Left lung (tissue), 8 donors: ENCODE data around the gene SLC25A51. TPM values are rescaled to one million over a fixed set of nuclear protein-coding genes. Genes with fewer than 3 reads are reported as not detected.

Source experiments
- polyA plus RNA-seq, 6 donors: library from polyadenylated mRNA; unstranded; fragments of 120-200 nt; gene quantifications; one replicate each; pipeline ENCODE4 v1.2.1, GENCODE V29; 2013; ENCODE audit not compliant: insufficient read length in 6 of 6
- total RNA-seq, 2 donors: library from RNA; stranded (reverse); fragmentation: NEBNext Ultra II Directional; extraction: Animal tissue kit (Norgen Biotek cat#: 25700); gene quantifications; one replicate each; pipeline ENCODE4 v1.2.1, GENCODE V29; 2021
- donor health status: DM: no; HTN: yes; CAD: no.
- donor health status: DM: no; HTN: no; CAD: no.

SLC25A51 gene
- total and polyA plus RNA-seq, 8 donors, result 16.3 to 39.9 (median 18.8) TPM

Other genes with a start within 250 kb of the SLC25A51 start
- 1 to 10 TPM; 5.8 to 7.5 TPM for gene TRMT10B, start 150.3 kb downstream of the SLC25A51 start, total RNA-seq
- gene TRMT10B, start 150.3 kb downstream of the SLC25A51 start, polyA plus RNA-seq, result 10 to 100 TPM; 21.5 to 32.2 (median 26.9) TPM
- 10 to 100 TPM; 25.6 to 34.5 TPM for gene EXOSC3, start 119.1 kb downstream of the SLC25A51 start, total RNA-seq
- gene EXOSC3, start 119.1 kb downstream of the SLC25A51 start, polyA plus RNA-seq, result 10 to 100 TPM; 32.7 to 43.4 (median 37.6) TPM
- gene DCAF10, start 103.3 kb downstream of the SLC25A51 start, total RNA-seq, result 10 to 100 TPM; 24.8 to 25.3 TPM
- gene DCAF10, start 103.3 kb downstream of the SLC25A51 start, polyA plus RNA-seq, result 10 to 100 TPM; 29.3 to 37.3 (median 31.9) TPM
- gene SHB, start 165.1 kb upstream of the SLC25A51 start, total RNA-seq, result 10 to 100 TPM; 26.7 to 26.8 TPM
- gene SHB, start 165.1 kb upstream of the SLC25A51 start, polyA plus RNA-seq, result 10 to 100 TPM; 16.1 to 23.4 (median 20.7) TPM